HCT116 (cell line): ENCODE measurements around the gene PDE1A. TPM values are rescaled to one million over a fixed set of nuclear protein-coding genes. Genes with fewer than 3 reads are reported as not detected.
A peak's percentile ranks its signal among the peaks of the same experiment; 100 is the strongest.

Experiments used
- ATAC-seq: fragments of 200-7000 bp; cut with Tn5 transposase; 2 replicates; pipeline ENCODE4 v1.9.1; 2020; ENCODE audit warnings: mild to moderate bottlenecking, moderate library complexity
- BruUV-seq: library from RNA; stranded (reverse); fragments of 400-500 nt; replicated peaks from 2 replicates; lab custom pipeline; 2021; lab: Mats Ljungman, UMichigan
- CTCF ChIA-PET: fragments of 300-600 bp; sonication (Branson Sonifier 250); formaldehyde crosslinking; loops from one replicate; lab custom pipeline; 2021; ENCODE audit warnings: antibody characterized with exemption; lab: Charles Lee
- POLR2A ChIA-PET: fragments of 300-600, 350-600 bp; sonication (Branson Sonifier 250); formaldehyde crosslinking; loops from one replicate; lab custom pipeline; 2021; ENCODE audit warnings: antibody characterized with exemption; lab: Charles Lee
- RAD21 ChIA-PET, 2 experiments: fragments of 300-600 bp; sonication (Branson Sonifier 250); formaldehyde crosslinking; loops; one replicate each; lab custom pipeline; 2023; ENCODE audit warnings: low total read pairs in 2 of 2; ENCODE audit not compliant: uncharacterized antibody in 2 of 2, unreplicated experiment in 2 of 2, low non-redundant PET in 1 of 2; lab: Charles Lee
- DNase-seq: peaks from one replicate; pipeline ENCODE4 v3.0.0-alpha.2; 2010; ENCODE audit warnings: low read depth, low spot score
- H2AFZ ChIP-seq: fragments of 200-600 bp; shearing (Covaris generic), sonication (generic); 2 replicates; pipeline ENCODE4 v1.6.1; 2017; ENCODE audit warnings: low read depth, mixed run types, mixed read lengths, antibody characterized with exemption, low read length; ENCODE audit not compliant: poor library complexity, severe bottlenecking
- H3K27ac ChIP-seq: 2 replicates; pipeline ENCODE4 v1.5.1; 2012; ENCODE audit warnings: low read depth, low read length
- H3K27me3 ChIP-seq: fragments of 200-600 bp; sonication (generic); 2 replicates; pipeline ENCODE4 v1.6.1; 2016; ENCODE audit warnings: mixed run types, low read length, mixed read lengths; ENCODE audit not compliant: insufficient read depth
- H3K36me3 ChIP-seq, 2 experiments: fragments of 200-500 bp in 1 of 2; fragments of 200-600 bp in 1 of 2; sonication (Bioruptor generic) in 1 of 2; sonication (generic) in 1 of 2; 2 replicates each; pipeline versions ENCODE4 v1.5.1 to v1.6.1; 2014 to 2016; ENCODE audit warnings: low read length in 2 of 2, inconsistent platforms in 1 of 2, mixed read lengths in 1 of 2, mixed run types in 1 of 2; ENCODE audit not compliant: insufficient read depth in 2 of 2, control insufficient read depth in 1 of 2
- H3K4me1 ChIP-seq, 2 experiments: fragments of 200-600 bp in 1 of 2; sonication (generic) in 1 of 2; 2 replicates each; pipeline versions ENCODE4 v1.5.1 to v1.6.1; 2012 to 2017; ENCODE audit warnings: low read length in 2 of 2, inconsistent platforms in 1 of 2, mild to moderate bottlenecking in 1 of 2, mixed read lengths in 1 of 2, mixed run types in 1 of 2, moderate library complexity in 1 of 2; ENCODE audit not compliant: insufficient read depth in 2 of 2, control insufficient read depth in 1 of 2
- H3K4me2 ChIP-seq: fragments of 200-600 bp; sonication (generic); 2 replicates; pipeline ENCODE4 v1.6.1; 2017; ENCODE audit warnings: mixed run types, low read length, mixed read lengths
- H3K4me3 ChIP-seq, 2 experiments: fragments of 200-600 bp in 1 of 2; sonication (generic) in 1 of 2; replicated peaks in 1 of 2; 2 replicates each; pipeline ENCODE4 v1.5.1; 2011 to 2016; ENCODE audit warnings: low read length in 2 of 2, control low read depth in 1 of 2, low read depth in 1 of 2, mild to moderate bottlenecking in 1 of 2, mixed read lengths in 1 of 2, mixed run types in 1 of 2
- H3K79me2 ChIP-seq: fragments of 200-600 bp; sonication (generic); 2 replicates; pipeline ENCODE4 v1.6.1; 2017; ENCODE audit warnings: mild to moderate bottlenecking, mixed run types, low read length, moderate library complexity, mixed read lengths; ENCODE audit not compliant: insufficient read depth
- H3K9ac ChIP-seq: fragments of 200-600 bp; sonication (generic); 2 replicates; pipeline ENCODE4 v1.6.1; 2016; ENCODE audit warnings: low read length, mixed read lengths
- H3K9me2 ChIP-seq: fragments of 200-600 bp; sonication (generic), shearing (Covaris generic); 2 replicates; pipeline ENCODE4 v1.6.1; 2017; ENCODE audit warnings: mixed run types, mild to moderate bottlenecking, moderate library complexity; ENCODE audit not compliant: insufficient read depth
- H3K9me3 ChIP-seq, 2 experiments: fragments of 200-500 bp in 1 of 2; fragments of 200-600 bp in 1 of 2; sonication (Bioruptor generic) in 1 of 2; sonication (generic) in 1 of 2; 2 replicates each; pipeline ENCODE4 v1.6.1; 2014 to 2017; ENCODE audit warnings: low read length in 2 of 2, mixed read lengths in 2 of 2, inconsistent platforms in 1 of 2, low read depth in 1 of 2, mild to moderate bottlenecking in 1 of 2, mixed run types in 1 of 2, moderate library complexity in 1 of 2; ENCODE audit not compliant: control insufficient read depth in 1 of 2, insufficient read depth in 1 of 2
- H4K20me1 ChIP-seq: fragments of 200-600 bp; sonication (generic), shearing (Covaris generic); 2 replicates; pipeline ENCODE4 v1.6.1; 2017; ENCODE audit warnings: mixed run types, mild to moderate bottlenecking, moderate library complexity; ENCODE audit not compliant: insufficient read depth
- CBX3 ChIP-seq: IDR thresholded peaks from 2 replicates; pipeline ENCODE4 v1.6.1; 2012; ENCODE audit warnings: low read depth
- CEBPB ChIP-seq: IDR thresholded peaks from 2 replicates; pipeline ENCODE4 v1.6.1; 2012; ENCODE audit warnings: low read depth
- ELF1 ChIP-seq: IDR thresholded peaks from 2 replicates; pipeline ENCODE4 v1.6.1; 2012; ENCODE audit warnings: low read depth, borderline replicate concordance
- EZH2 ChIP-seq: fragments of 200-600 bp; sonication (generic); IDR thresholded peaks from 2 replicates; pipeline ENCODE4 v1.6.1; 2017; ENCODE audit warnings: antibody characterized with exemption, mixed run types
- EZH2phosphoT487 ChIP-seq: fragments of 200-600 bp; IDR thresholded peaks from 2 replicates; pipeline ENCODE4 v1.6.1; 2018; ENCODE audit warnings: antibody characterized with exemption, borderline replicate concordance
- POLR2A ChIP-seq: IDR thresholded peaks from 2 replicates; pipeline ENCODE4 v1.7.0; 2011; ENCODE audit warnings: borderline replicate concordance; ENCODE audit not compliant: insufficient read depth, insufficient read length; ENCODE audit errors: extremely low read depth
- RAD21 ChIP-seq: IDR thresholded peaks from 2 replicates; pipeline ENCODE4 v1.6.1; 2012; ENCODE audit warnings: low read depth, mild to moderate bottlenecking
- SIN3A ChIP-seq: IDR thresholded peaks from 2 replicates; pipeline ENCODE4 v1.6.1; 2012; ENCODE audit warnings: low read depth
- SRF ChIP-seq: IDR thresholded peaks from 2 replicates; pipeline ENCODE4 v1.6.1; 2012; ENCODE audit warnings: low read depth
- TCF7L2 ChIP-seq: IDR thresholded peaks from 2 replicates; pipeline ENCODE4 v1.7.0; 2011; ENCODE audit warnings: borderline replicate concordance, inconsistent platforms; ENCODE audit not compliant: insufficient read depth, insufficient read length; ENCODE audit errors: extremely low read depth
- YY1 ChIP-seq: IDR thresholded peaks from 2 replicates; pipeline ENCODE4 v1.6.1; 2011; ENCODE audit warnings: low read length, low read depth, moderate library complexity, mild to moderate bottlenecking; ENCODE audit not compliant: insufficient replicate concordance; ENCODE audit errors: extremely low read depth
- ZFX ChIP-seq: fragments of 450-650 bp; IDR thresholded peaks from 2 replicates; pipeline ENCODE4 v1.6.1; 2017
- intact Hi-C: fragments of 100-400 bp; cut with micrococcal nuclease; formaldehyde crosslinking; loops from 2 replicates; pipeline ENCODE4 v1.10.0; 2022
- total RNA-seq: library from RNA; stranded (reverse); gene quantifications from one replicate; pipeline ENCODE4 v1.2.1, GENCODE V29; 2021; ENCODE audit not compliant: unreplicated experiment
- TF ChIP-seq, protein P1 (sequence below): IDR thresholded peaks from 2 replicates; pipeline ENCODE4 v1.6.1; 2011; ENCODE audit warnings: mild to moderate bottlenecking, low read length, moderate library complexity; ENCODE audit not compliant: insufficient replicate concordance; ENCODE audit errors: extremely low read depth
- TF ChIP-seq, protein P2 (sequence below), 3 experiments: fragments of 200-600 bp in 1 of 3; sonication (generic) in 1 of 3; IDR thresholded peaks in 2 of 3; conservative IDR thresholded peaks in 1 of 3; 2 replicates each; pipeline ENCODE4 v1.5.1; 2012 to 2017; ENCODE audit warnings: low read depth in 2 of 3, low read length in 2 of 3, antibody characterized with exemption in 1 of 3, borderline replicate concordance in 1 of 3, control low read depth in 1 of 3, mild to moderate bottlenecking in 1 of 3, mixed read lengths in 1 of 3, mixed run types in 1 of 3, moderate library complexity in 1 of 3; ENCODE audit not compliant: insufficient read depth in 1 of 3
- TF ChIP-seq, protein P3 (sequence below): IDR thresholded peaks from 2 replicates; pipeline ENCODE4 v1.6.1; 2012

The PDE1A gene
- total RNA-seq, 1 experiment from 2014 or later: 0.12 TPM

DNA sequence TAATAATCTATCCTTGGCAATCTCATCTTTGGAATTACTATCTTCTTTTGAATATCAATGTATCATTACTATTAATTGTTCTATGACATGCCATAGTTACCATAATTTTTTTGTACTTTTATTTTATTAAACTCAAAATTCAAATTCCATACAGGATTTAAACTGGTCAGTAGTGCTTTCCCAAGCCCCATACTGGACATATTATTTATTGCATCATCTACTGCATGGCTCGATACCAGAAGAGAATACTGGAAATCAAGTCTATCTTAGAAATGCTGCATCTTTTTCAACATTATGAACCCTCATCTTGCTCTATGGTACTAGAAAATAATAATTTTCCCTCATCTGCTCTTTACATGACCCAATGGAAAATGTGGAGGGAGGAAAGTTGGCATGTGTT is 9.4 kb upstream of the PDE1A start:
- peak overlapping the region; percentile 16 for H2AFZ ChIP-seq
- H3K4me1 ChIP-seq: 0 out of 4 replicates have a peak, but pooled peaks cover 0 to 3% of the 10 kb centered on the region in 2 experiments
- no peak overlapping the region for H3K4me2 ChIP-seq
- no TSS peak for BruUV-seq
- ChIA-PET CTCF (no interaction called here), RAD21 (no interaction called here), POLR2A (no interaction called here)
- no peak overlapping the region for H3K4me3 ChIP-seq
- no peak overlapping the region for H3K27ac ChIP-seq
- no peaks in the 10 kb centered on the region for H3K27me3 ChIP-seq
- no peak overlapping the region for H3K9ac ChIP-seq
- no peaks in the 10 kb centered on the region for H3K79me2 ChIP-seq
- DNase-seq: no peak
- 0 out of 2 replicates have a peak, but pooled peaks cover 3% of the 10 kb centered on the region for H3K9me2 ChIP-seq
- intact Hi-C loops: no loop called here
- H3K36me3 ChIP-seq: no peaks in the 10 kb centered on the region
- TF ChIP-seq CEBPB: no peak
- no peak for TF ChIP-seq ZFX
- TF ChIP-seq, protein P1, sequence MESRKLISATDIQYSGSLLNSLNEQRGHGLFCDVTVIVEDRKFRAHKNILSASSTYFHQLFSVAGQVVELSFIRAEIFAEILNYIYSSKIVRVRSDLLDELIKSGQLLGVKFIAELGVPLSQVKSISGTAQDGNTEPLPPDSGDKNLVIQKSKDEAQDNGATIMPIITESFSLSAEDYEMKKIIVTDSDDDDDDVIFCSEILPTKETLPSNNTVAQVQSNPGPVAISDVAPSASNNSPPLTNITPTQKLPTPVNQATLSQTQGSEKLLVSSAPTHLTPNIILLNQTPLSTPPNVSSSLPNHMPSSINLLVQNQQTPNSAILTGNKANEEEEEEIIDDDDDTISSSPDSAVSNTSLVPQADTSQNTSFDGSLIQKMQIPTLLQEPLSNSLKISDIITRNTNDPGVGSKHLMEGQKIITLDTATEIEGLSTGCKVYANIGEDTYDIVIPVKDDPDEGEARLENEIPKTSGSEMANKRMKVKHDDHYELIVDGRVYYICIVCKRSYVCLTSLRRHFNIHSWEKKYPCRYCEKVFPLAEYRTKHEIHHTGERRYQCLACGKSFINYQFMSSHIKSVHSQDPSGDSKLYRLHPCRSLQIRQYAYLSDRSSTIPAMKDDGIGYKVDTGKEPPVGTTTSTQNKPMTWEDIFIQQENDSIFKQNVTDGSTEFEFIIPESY: no peak
- TF ChIP-seq EZH2phosphoT487: no peak
- TF ChIP-seq RAD21: no peak
- no peak for TF ChIP-seq SRF
- TF ChIP-seq CBX3: no peak
- TF ChIP-seq EZH2: no peak
- no peaks in the 10 kb centered on the region for H4K20me1 ChIP-seq
- H3K9me3 ChIP-seq: no peaks in the 10 kb centered on the region
- no peak for ATAC-seq

DNA sequence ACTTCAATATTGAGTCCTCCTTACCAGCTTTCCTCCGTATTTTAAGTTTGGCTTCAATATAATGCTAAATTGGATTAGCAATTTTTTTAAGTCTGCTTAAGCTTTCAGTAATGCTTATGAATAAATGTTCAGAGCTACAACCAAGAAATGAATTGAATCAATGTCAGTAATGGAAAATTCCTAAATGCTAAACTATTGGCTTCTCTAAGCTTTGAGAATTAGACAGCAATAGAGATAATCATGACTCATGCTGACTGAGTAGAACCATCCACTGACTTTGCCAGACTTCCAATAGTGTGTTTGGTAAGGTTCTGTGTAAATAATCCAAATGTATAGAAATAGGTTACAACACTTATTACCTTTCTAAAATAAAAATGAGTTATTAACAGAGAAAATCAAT is 8.9 kb upstream of the PDE1A start:
- Histone ChIP-seq H3K9me3 (no peaks in the 10 kb centered on the region), H4K20me1 (no peaks in the 10 kb centered on the region), H3K9me2 (0 out of 2 replicates have a peak, but pooled peaks cover 3% of the 10 kb centered on the region), H3K4me2 (no peak overlapping the region), H3K4me1 (0 out of 4 replicates have a peak, but pooled peaks cover 0 to 3% of the 10 kb centered on the region in 2 experiments), H3K4me3 (no peak overlapping the region), H3K36me3 (no peaks in the 10 kb centered on the region), H3K27ac (no peak overlapping the region), H3K27me3 (no peaks in the 10 kb centered on the region), H2AFZ (peak overlapping the region; percentile 16), H3K9ac (no peak overlapping the region)
- DNase-seq (no peak), ATAC-seq (no peak)
- ChIA-PET RAD21 (no interaction called here), POLR2A (no interaction called here), CTCF (no interaction called here)
- intact Hi-C loops: no loop called here
- BruUV-seq: no TSS peak
- no peak for TF ChIP-seq EZH2
- no peak for TF ChIP-seq ELF1
- TF ChIP-seq POLR2A: no peak
- TF ChIP-seq ZFX: no peak
- TF ChIP-seq SIN3A: no peak
- TF ChIP-seq, protein P2, sequence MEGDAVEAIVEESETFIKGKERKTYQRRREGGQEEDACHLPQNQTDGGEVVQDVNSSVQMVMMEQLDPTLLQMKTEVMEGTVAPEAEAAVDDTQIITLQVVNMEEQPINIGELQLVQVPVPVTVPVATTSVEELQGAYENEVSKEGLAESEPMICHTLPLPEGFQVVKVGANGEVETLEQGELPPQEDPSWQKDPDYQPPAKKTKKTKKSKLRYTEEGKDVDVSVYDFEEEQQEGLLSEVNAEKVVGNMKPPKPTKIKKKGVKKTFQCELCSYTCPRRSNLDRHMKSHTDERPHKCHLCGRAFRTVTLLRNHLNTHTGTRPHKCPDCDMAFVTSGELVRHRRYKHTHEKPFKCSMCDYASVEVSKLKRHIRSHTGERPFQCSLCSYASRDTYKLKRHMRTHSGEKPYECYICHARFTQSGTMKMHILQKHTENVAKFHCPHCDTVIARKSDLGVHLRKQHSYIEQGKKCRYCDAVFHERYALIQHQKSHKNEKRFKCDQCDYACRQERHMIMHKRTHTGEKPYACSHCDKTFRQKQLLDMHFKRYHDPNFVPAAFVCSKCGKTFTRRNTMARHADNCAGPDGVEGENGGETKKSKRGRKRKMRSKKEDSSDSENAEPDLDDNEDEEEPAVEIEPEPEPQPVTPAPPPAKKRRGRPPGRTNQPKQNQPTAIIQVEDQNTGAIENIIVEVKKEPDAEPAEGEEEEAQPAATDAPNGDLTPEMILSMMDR (IDR thresholded peaks at IDR 0.05 in 2 of 3, conservative IDR thresholded peaks at IDR 0.05 in 1 of 3; ENCODE audit: borderline replicate concordance in 1 of 3, insufficient read depth in 1 of 3, low read depth in 2 of 3, low read length in 2 of 3): no peak
- no peak for TF ChIP-seq CBX3
- TF ChIP-seq, protein P3, sequence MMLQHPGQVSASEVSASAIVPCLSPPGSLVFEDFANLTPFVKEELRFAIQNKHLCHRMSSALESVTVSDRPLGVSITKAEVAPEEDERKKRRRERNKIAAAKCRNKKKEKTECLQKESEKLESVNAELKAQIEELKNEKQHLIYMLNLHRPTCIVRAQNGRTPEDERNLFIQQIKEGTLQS: no peak
- no peak for TF ChIP-seq YY1
- TF ChIP-seq SRF: no peak
- TF ChIP-seq TCF7L2: no peak
- TF ChIP-seq, all 23 proteins: peak for 0
- H3K79me2 ChIP-seq: no peaks in the 10 kb centered on the region
